Ectodermal cell (in vitro differentiated cells): Measurements from ENCODE around the gene INAVA.
"Not testable (repeated sequence)": the region's sequence is repeated elsewhere in the genome, so short reads cannot be mapped to it uniquely, and the experiment has no call there.

Experiments used
- H3K27ac ChIP-seq: 2 replicates; pipeline ENCODE4 v1.7.0; 2013; ENCODE audit warnings: mild to moderate bottlenecking, low read depth, low read length; ENCODE audit not compliant: insufficient read depth, poor library complexity, severe bottlenecking
- H3K27me3 ChIP-seq: 2 replicates; pipeline ENCODE4 v1.7.0; 2013; ENCODE audit warnings: mild to moderate bottlenecking, low read length; ENCODE audit not compliant: insufficient read depth, control insufficient read depth, poor library complexity, severe bottlenecking
- H3K36me3 ChIP-seq: one replicate; pipeline ENCODE4 v1.7.0; 2013; ENCODE audit warnings: low read length; ENCODE audit not compliant: control insufficient read depth, insufficient read depth
- H3K4me1 ChIP-seq: one replicate; pipeline ENCODE4 v1.7.0; 2013; ENCODE audit warnings: low read length; ENCODE audit not compliant: control insufficient read depth, insufficient read depth
- H3K4me3 ChIP-seq: 2 replicates; pipeline ENCODE4 v1.7.0; 2013; ENCODE audit warnings: low read depth, low read length, control low read depth; ENCODE audit not compliant: insufficient read depth
- H3K9me3 ChIP-seq: 2 replicates; pipeline ENCODE4 v1.7.0; 2013; ENCODE audit warnings: mild to moderate bottlenecking, low read length, moderate library complexity; ENCODE audit not compliant: control insufficient read depth
- WGBS, 2 experiments: methylation state at CpG; one replicate each; pipeline ENCODE4 v1.1.7; 2013; ENCODE audit warnings: missing lambda C conversion rate in 2 of 2; 5-methylcytosine and 5-hydroxymethylcytosine counted together

The INAVA gene

GRCh38 chr1:200934676-200935245, 40.1 kb downstream of the INAVA start:
- no peak overlapping the region for H3K27ac ChIP-seq
- no peaks in the 10 kb centered on the region for H3K4me1 ChIP-seq
- H3K4me3 ChIP-seq: no peak overlapping the region
- WGBS, 2 experiments: 95 to 96% methylated on average over 13 of the region's 13 CpGs
- H3K27me3 ChIP-seq: no peaks in the 10 kb centered on the region
- no peaks in the 10 kb centered on the region for H3K36me3 ChIP-seq
- H3K9me3 ChIP-seq: no peaks in the 10 kb centered on the region

DNA sequence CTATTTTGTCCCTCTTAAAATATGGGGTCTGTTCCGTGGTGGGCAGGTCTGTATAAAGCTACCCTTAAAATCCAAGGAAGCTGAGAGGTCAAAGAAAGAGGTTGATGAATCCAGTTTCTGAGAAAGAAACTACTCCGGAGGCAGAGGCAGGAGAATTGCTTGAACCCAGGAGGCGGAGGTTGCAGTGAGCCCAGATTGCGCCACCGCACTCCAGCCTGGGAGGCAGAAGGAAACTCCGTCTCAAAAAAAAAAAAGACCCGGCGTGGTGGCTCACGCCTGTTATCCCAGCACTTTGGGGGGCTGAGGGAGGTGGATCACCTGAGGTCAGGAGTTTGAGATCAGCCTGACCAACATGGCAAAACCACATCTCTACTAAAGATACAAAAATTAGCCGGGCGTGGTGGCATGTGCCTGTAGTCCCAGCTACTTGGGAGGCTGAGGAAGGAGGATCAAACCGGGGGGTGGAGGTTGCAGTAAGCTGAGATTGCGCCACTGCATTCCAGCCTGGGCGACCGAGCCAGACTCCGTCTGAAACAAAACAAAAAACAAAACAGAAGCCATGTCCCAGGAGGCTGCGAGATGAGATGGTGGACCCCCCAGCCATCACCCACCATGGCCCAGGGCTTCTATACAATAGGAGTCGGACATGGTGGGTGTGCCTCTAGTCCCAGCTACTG, 40.7 kb downstream of the INAVA start:
- not testable (repeated sequence) for H3K4me3 ChIP-seq, H3K4me1 ChIP-seq, H3K36me3 ChIP-seq, H3K27ac ChIP-seq, H3K27me3 ChIP-seq, H3K9me3 ChIP-seq
- WGBS, 2 experiments: 94 to 95% methylated on average over 18 of the region's 18 CpGs

DNA sequence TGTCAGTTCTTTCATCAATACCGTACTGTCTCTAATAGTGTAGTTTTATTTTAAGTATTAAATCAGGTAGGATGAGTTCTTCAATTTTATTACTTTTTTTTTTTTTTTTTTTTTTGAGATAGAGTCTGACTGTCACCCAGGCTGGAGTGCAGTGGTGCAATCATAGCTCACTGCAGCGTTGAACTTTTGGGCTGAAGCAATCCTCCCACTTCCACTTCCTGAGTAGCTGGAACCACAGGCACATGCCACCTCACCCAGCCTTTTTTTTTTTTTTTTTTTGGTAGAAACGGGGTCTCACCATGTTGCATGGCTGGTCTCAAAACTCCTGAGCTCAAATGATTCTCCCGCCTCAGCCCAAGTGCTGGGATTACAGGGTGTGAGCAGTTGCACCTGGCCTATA, 44.3 kb downstream of the INAVA start:
- 69 to 75% methylated on average over 3 to 4 of the region's 4 CpGs for WGBS, 2 experiments
- Histone ChIP-seq H3K4me3 (no peak overlapping the region), H3K9me3 (no peaks in the 10 kb centered on the region), H3K36me3 (no peaks in the 10 kb centered on the region), H3K27ac (no peak overlapping the region), H3K27me3 (no peaks in the 10 kb centered on the region), H3K4me1 (no peaks in the 10 kb centered on the region)

DNA sequence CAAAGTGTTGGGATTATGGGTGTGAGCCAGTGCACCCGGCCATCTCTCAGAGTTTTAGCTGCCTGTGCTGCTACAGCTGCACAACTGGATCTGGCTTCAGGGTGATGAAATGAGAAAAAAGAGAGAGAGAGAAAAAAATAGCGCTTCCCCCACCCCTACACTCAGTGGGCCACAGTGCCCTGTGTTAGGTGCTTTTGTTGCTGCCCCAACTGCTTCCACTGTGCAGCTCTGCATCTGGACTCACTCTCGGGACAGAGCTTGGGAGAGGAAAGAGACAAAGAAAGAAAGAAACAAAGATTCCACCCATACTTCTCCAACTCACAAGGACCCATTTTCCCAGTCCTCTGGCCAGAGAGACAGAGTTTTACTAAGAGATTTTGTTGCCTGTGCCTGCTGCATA, 50.4 kb downstream of the INAVA start:
- H3K36me3 ChIP-seq: no peaks in the 10 kb centered on the region
- no peaks in the 10 kb centered on the region for H3K9me3 ChIP-seq
- H3K27ac ChIP-seq: no peak overlapping the region
- H3K4me3 ChIP-seq: no peak overlapping the region
- peaks cover 2% of the 10 kb centered on the region for H3K4me1 ChIP-seq
- WGBS, 2 experiments: 75 to 76% methylated on average over 2 to 3 of the region's 3 CpGs
- H3K27me3 ChIP-seq: no peaks in the 10 kb centered on the region

DNA sequence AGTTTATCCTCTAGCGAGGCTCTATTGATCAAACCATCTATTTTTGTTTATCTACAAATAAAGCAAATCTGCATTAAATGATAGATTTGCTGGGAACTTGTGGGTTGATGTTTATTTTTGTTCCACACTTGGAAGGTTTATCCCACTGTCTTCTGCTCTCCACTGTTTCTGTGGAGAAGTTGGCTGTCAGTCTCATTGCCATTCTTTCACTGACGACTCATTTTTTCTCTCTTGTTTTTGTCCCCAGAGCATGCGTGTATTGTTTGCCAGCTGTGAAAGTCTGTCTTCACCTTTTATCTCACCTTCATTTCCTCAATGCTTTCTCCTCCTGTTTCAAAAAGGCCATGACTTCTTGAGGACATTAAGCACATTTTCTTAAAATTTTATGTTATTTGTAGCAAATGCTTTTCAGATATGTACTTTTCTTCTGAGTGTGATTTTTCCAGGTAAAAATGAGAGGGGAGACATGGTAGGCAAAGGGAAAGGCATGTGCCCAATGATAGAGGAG, 52.4 kb downstream of the INAVA start:
- H3K36me3 ChIP-seq: no peaks in the 10 kb centered on the region
- no peak overlapping the region for H3K27ac ChIP-seq
- WGBS, 2 experiments: 93% methylated on average over 2 of the region's 3 CpGs
- H3K4me3 ChIP-seq: no peak overlapping the region
- H3K4me1 ChIP-seq: peaks cover 2% of the 10 kb centered on the region
- no peaks in the 10 kb centered on the region for H3K27me3 ChIP-seq
- no peaks in the 10 kb centered on the region for H3K9me3 ChIP-seq

DNA sequence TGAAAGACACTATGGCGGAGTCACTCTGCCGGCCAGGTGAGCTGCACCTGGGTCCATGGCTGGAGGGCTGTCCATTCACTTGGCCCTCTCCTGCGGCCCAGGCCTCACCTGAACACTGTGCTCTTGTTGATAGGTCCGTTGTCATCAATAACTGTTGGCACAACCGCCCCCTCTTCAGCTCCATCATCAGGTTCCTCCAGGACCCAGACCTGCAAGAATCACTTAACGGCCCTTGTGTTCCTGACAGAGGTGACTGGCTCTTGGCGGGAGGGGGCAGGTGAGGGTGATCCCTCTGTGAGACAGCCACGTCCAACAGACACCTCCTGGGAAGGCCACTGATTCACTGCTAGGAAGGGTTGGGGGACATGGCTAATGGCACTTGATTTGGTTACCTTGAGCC, 54.9 kb downstream of the INAVA start:
- Histone ChIP-seq H3K36me3 (no peaks in the 10 kb centered on the region), H3K9me3 (no peaks in the 10 kb centered on the region), H3K4me1 (peaks cover 2% of the 10 kb centered on the region), H3K27ac (no peak overlapping the region), H3K27me3 (no peaks in the 10 kb centered on the region), H3K4me3 (no peak overlapping the region)
- 91 to 93% methylated on average over 8 of the region's 8 CpGs for WGBS, 2 experiments

DNA sequence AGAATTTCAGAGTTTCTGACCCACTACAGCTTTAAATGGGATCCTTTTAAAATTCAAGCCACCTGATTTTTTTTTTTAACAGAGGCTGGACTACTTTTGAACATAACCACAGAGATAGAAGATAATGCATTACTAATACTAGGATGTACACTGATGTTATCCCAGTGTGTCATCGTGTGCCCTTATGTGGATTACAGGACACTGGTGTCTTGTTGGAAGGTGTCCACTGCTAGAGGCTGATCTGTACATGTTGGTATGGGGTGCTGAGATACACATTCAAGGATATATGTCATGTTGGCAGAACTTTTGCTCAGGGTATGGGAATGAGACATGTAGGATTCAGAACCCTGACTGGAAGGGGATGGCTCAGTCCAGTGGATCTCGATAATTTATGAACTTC, 56.3 kb downstream of the INAVA start:
- no peaks in the 10 kb centered on the region for H3K9me3 ChIP-seq
- 95 to 97% methylated on average over 2 of the region's 2 CpGs for WGBS, 2 experiments
- no peaks in the 10 kb centered on the region for H3K4me1 ChIP-seq
- no peaks in the 10 kb centered on the region for H3K36me3 ChIP-seq
- H3K27me3 ChIP-seq: no peaks in the 10 kb centered on the region
- no peak overlapping the region for H3K4me3 ChIP-seq
- H3K27ac ChIP-seq: no peak overlapping the region

DNA sequence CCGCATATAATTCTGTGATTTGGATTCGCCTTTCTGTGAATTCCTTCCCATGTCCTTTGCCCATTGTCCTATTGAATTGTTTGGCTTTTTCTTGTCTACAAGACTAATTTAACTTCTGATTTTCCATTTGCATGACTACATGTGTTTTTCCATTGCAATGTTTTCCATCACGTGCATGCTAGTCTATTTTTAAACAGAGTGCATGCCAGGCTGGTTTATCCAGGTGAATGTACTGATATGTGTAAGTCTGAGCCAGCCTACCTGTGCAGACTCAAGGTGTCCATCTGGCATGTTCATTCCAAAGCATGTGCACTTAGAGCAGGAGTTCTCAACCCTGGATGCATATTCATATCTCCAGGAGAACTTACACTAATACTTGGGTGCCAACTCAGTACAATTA, 59.7 kb downstream of the INAVA start:
- Histone ChIP-seq H3K27me3 (no peaks in the 10 kb centered on the region), H3K4me1 (no peaks in the 10 kb centered on the region), H3K36me3 (no peaks in the 10 kb centered on the region), H3K27ac (no peak overlapping the region), H3K4me3 (no peak overlapping the region), H3K9me3 (no peaks in the 10 kb centered on the region)
- WGBS, 2 experiments: 93 to 96% methylated on average over 3 of the region's 3 CpGs

GRCh38 chr1:200958597-200958996, 63.9 kb downstream of the INAVA start:
- no peaks in the 10 kb centered on the region for H3K27me3 ChIP-seq
- no peak overlapping the region for H3K27ac ChIP-seq
- H3K9me3 ChIP-seq: no peaks in the 10 kb centered on the region
- 94% methylated on average over 11 of the region's 11 CpGs for WGBS, 2 experiments
- no peaks in the 10 kb centered on the region for H3K36me3 ChIP-seq
- no peak overlapping the region for H3K4me3 ChIP-seq
- H3K4me1 ChIP-seq: peaks cover 3% of the 10 kb centered on the region

DNA sequence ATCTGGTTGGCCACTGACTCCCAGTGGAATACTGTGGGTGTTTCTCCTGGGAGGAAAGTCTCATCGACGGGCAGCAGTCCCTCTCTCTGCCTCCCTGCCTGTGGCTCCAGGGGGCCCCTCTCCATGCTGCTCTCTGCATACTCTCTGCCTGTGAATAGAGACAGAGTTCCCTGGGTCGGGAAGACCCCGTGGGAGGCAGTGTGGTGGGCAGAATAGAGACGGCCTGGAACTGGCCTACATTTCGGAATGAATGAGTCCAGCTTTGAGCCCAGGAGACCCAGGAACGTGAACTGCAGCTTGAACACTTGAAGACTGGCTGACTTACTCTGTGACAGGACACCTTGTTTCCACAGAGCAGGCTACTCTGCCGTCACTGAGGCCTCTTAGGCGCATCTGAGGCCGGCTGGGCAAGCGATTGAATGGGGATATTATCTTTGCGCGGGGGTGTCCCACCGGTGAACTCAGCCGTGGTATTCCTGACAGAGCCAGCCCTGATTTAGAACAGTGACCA, 64.8 kb downstream of the INAVA start:
- WGBS, 2 experiments: 61 to 64% methylated on average over 15 of the region's 15 CpGs
- Histone ChIP-seq H3K9me3 (no peaks in the 10 kb centered on the region), H3K4me1 (peaks cover 3% of the 10 kb centered on the region), H3K27me3 (no peaks in the 10 kb centered on the region), H3K36me3 (no peaks in the 10 kb centered on the region), H3K27ac (no peak overlapping the region), H3K4me3 (no peak overlapping the region)
